Measurements from ENCODE around the gene CTPS1. TPM values are rescaled to one million over a fixed set of nuclear protein-coding genes. Genes with fewer than 3 reads are reported as not detected.

The CTPS1 gene
- total RNA-seq, 1 experiment from 2014 or later = 91.9 TPM

DNA sequence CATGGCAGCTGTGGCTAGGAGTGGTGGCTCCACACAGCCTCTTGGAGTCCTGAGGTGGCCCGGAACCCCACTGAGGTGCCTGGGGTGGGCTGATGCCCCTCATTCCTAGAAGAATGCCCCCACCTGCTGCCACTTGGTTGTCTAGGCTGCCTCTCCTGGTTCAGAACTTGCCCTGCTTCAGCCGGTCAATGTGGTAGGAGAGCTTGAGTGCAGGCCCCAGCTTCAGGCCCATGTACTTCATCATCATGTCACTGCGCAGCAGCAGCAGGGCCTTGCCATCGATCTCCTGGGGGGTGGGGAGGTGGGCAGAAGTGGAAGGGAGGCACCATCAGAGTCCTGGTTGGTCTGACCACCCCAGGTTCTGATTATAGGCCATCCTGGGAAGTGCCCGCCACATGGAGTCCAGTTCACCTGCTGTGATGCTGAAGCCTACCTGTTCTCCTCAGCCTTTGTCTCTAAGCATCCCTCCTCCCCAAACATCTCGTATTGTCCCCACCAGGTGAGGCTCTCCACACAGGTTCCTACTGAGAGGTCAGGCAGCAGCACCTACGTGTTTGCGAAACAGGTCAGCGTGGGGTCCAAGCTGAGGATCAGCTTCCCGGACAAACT is 48.6 kb downstream of the CTPS1 start:
- no peak for DNase-seq
- Histone ChIP-seq H3K36me3 (ENCODE audit: low read depth) (peaks cover 8% of the 10 kb centered on the region; the same call in 1 of the 2 replicates), H3K4me2 (no peak overlapping the region), H3F3A (ENCODE audit: insufficient read depth, low read depth) (peaks cover 2% of the 10 kb centered on the region), H3K79me2 (ENCODE audit: low read depth) (no peaks in the 10 kb centered on the region), H3K27me3 (ENCODE audit: insufficient read depth, low read depth) (no peaks in the 10 kb centered on the region), H3K4me1 (replicated peaks; ENCODE audit: insufficient read depth) (no peaks in the 10 kb centered on the region), H3K27ac (no peak overlapping the region), H3K4me3 (no peak overlapping the region), H2AFZ (no peak overlapping the region), H3K9me2 (ENCODE audit: insufficient read depth) (no peaks in the 10 kb centered on the region), H3K9me3 (ENCODE audit: insufficient read depth, low read depth) (no peaks in the 10 kb centered on the region), H4K20me1 (ENCODE audit: insufficient read depth) (no peaks in the 10 kb centered on the region)
- no TSS peak for BruUV-seq (replicated peaks)
- intact Hi-C loops (cut with micrococcal nuclease; ENCODE audit: unreplicated experiment) = loop anchor here (10.0 kb wide), 1 partner anchor 217 kb away; the partner anchor contains the start of gene SCMH1
- ChIA-PET CTCF (interaction anchor here (0.6 kb wide), 1 partner anchor 9 kb away, joined by 3 read pairs; no protein-coding TSS in a partner anchor), POLR2A (ENCODE audit: unreplicated experiment) (no interaction called here)
- TF ChIP-seq, protein P1, sequence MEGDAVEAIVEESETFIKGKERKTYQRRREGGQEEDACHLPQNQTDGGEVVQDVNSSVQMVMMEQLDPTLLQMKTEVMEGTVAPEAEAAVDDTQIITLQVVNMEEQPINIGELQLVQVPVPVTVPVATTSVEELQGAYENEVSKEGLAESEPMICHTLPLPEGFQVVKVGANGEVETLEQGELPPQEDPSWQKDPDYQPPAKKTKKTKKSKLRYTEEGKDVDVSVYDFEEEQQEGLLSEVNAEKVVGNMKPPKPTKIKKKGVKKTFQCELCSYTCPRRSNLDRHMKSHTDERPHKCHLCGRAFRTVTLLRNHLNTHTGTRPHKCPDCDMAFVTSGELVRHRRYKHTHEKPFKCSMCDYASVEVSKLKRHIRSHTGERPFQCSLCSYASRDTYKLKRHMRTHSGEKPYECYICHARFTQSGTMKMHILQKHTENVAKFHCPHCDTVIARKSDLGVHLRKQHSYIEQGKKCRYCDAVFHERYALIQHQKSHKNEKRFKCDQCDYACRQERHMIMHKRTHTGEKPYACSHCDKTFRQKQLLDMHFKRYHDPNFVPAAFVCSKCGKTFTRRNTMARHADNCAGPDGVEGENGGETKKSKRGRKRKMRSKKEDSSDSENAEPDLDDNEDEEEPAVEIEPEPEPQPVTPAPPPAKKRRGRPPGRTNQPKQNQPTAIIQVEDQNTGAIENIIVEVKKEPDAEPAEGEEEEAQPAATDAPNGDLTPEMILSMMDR (conservative IDR thresholded peaks at IDR 0.05) = no peak
- TF ChIP-seq EZH2 (IDR thresholded peaks at IDR 0.05; ENCODE audit: low read depth) = no peak

DNA sequence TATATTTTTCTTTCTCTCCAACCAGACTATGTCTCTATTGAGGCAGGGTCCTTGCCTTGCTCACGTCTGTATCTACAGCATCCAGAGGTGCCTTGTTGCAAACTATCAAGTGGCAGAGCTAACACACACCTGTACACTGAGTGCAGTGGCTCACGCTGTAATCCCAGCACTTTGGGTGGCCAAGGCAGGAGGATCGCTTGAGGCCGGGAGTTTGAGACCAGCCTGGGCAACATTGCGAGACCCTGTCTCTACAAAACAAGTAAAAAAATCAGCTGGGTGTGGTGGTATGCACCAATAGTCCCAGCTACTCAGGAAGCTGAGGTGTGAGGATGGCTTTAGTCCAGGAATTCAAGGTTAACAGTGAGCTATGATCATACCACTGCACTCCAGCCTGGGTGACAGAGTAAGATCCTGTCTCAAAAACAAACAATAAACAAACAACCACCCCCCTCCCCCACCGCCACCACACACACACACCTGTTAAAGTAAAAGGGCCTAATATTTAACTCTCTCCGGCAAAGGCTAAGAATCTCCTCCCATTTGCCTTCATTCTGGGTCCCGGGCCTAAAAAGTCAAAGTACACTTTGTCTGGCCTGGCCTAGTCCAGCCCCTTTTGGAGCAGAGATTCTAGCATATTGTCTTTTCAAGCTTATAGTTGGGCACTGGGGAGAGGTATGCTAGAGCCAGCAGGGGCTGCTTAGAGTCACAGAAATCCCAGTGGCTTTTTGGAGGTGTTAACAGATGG is 51.5 kb downstream of the CTPS1 start:
- POLR2A ChIA-PET (ENCODE audit: unreplicated experiment) = interaction anchor here (0.6 kb wide), 1 partner anchor 51 kb away, joined by 17 read pairs; no protein-coding TSS in a partner anchor
- no peak overlapping the region for H3K27ac ChIP-seq
- no peak overlapping the region for H3K4me2 ChIP-seq
- no peak overlapping the region for H3K4me3 ChIP-seq
- no TSS peak for BruUV-seq (replicated peaks)
- H3K36me3 ChIP-seq (ENCODE audit: low read depth) = peaks cover 8% of the 10 kb centered on the region
- no peak for DNase-seq
- H3F3A ChIP-seq (ENCODE audit: insufficient read depth, low read depth) = no peaks in the 10 kb centered on the region; the same call in 1 of the 2 replicates
- H3K79me2 ChIP-seq (ENCODE audit: low read depth) = no peaks in the 10 kb centered on the region
- H3K9me2 ChIP-seq (ENCODE audit: insufficient read depth) = no peaks in the 10 kb centered on the region
- intact Hi-C loops (cut with micrococcal nuclease; ENCODE audit: unreplicated experiment) = no loop called here
- H2AFZ ChIP-seq = no peak overlapping the region
- H3K4me1 ChIP-seq (replicated peaks; ENCODE audit: insufficient read depth) = no peaks in the 10 kb centered on the region
- H3K9me3 ChIP-seq (ENCODE audit: insufficient read depth, low read depth) = no peaks in the 10 kb centered on the region
- no peaks in the 10 kb centered on the region for H4K20me1 ChIP-seq (ENCODE audit: insufficient read depth)
- no peak for TF ChIP-seq EZH2 (IDR thresholded peaks at IDR 0.05; ENCODE audit: low read depth)
- TF ChIP-seq, protein P1 (conservative IDR thresholded peaks at IDR 0.05) = no peak
- CTCF ChIA-PET = interaction anchor here (0.6 kb wide), 1 partner anchor 385 kb away, joined by 9 read pairs; no protein-coding TSS in a partner anchor
- H3K27me3 ChIP-seq (ENCODE audit: insufficient read depth, low read depth) = no peaks in the 10 kb centered on the region

DNA sequence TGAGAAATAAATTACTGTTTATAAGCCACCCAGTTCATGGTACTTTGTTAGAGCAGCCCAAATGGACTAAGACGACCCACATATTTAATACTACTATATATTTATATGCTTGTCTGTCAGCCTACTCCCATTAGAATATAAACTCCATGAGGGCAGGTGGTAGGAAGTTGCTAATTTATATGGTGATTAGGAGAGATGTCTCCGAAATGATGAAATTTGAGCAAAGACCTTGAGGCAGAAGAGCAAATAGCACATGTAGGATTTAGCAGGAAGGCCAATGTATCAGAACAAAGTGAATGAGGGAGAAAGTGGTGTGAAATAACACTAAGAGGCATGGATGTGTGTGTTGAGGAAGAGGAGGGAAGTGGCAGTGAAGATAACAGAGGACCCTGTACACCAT is 52.7 kb downstream of the CTPS1 start:
- Histone ChIP-seq H3K9me2 (ENCODE audit: insufficient read depth) (no peaks in the 10 kb centered on the region), H3K4me3 (no peak overlapping the region), H3K4me1 (replicated peaks; ENCODE audit: insufficient read depth) (no peaks in the 10 kb centered on the region), H4K20me1 (ENCODE audit: insufficient read depth) (no peaks in the 10 kb centered on the region), H3K9me3 (ENCODE audit: insufficient read depth, low read depth) (no peaks in the 10 kb centered on the region), H3F3A (ENCODE audit: insufficient read depth, low read depth) (no peaks in the 10 kb centered on the region; the same call in 1 of the 2 replicates), H3K27me3 (ENCODE audit: insufficient read depth, low read depth) (no peaks in the 10 kb centered on the region), H3K27ac (no peak overlapping the region), H3K36me3 (ENCODE audit: low read depth) (peaks cover 8% of the 10 kb centered on the region), H2AFZ (no peak overlapping the region), H3K79me2 (ENCODE audit: low read depth) (no peaks in the 10 kb centered on the region), H3K4me2 (no peak overlapping the region)
- no TSS peak for BruUV-seq (replicated peaks)
- DNase-seq = no peak
- intact Hi-C loops (cut with micrococcal nuclease; ENCODE audit: unreplicated experiment) = no loop called here
- POLR2A ChIA-PET (ENCODE audit: unreplicated experiment) = no interaction called here
- TF ChIP-seq, protein P1 (conservative IDR thresholded peaks at IDR 0.05) = no peak
- no peak for TF ChIP-seq EZH2 (IDR thresholded peaks at IDR 0.05; ENCODE audit: low read depth)
- CTCF ChIA-PET = interaction anchor here (0.7 kb wide), 1 partner anchor 297 kb away, joined by 7 read pairs; no protein-coding TSS in a partner anchor
